Nephron progenitor cell (in vitro differentiated cells): ENCODE results near the gene TBCD.

Experiments used
- DNase-seq: peaks from one replicate; pipeline ENCODE4 v3.0.0; 2021
- H3K27ac Mint-ChIP-seq: 2 replicates; pipeline ENCODE4 v1.8.0; 2021; ENCODE audit warnings: mild to moderate bottlenecking, moderate library complexity, mixed read lengths
- H3K27me3 Mint-ChIP-seq: 2 replicates; pipeline ENCODE4 v1.8.0; 2021; ENCODE audit warnings: mild to moderate bottlenecking, low read depth, mixed read lengths; ENCODE audit not compliant: poor library complexity
- H3K36me3 Mint-ChIP-seq: 2 replicates; pipeline ENCODE4 v1.8.0; 2021; ENCODE audit warnings: low read depth, mixed read lengths
- H3K4me1 Mint-ChIP-seq: 2 replicates; pipeline ENCODE4 v1.8.0; 2021; ENCODE audit warnings: mixed read lengths
- H3K4me3 Mint-ChIP-seq: 2 replicates; pipeline ENCODE4 v1.8.0; 2021; ENCODE audit warnings: mild to moderate bottlenecking, moderate library complexity, mixed read lengths
- H3K9me3 Mint-ChIP-seq: 2 replicates; pipeline ENCODE4 v1.8.0; 2021; ENCODE audit warnings: mild to moderate bottlenecking, moderate library complexity, mixed read lengths
- TF ChIP-seq, protein P1 (sequence below): fragments of 200-600 bp; sonication (generic); IDR thresholded peaks from 2 replicates; pipeline ENCODE4 v1.5.0; 2021; ENCODE audit warnings: antibody characterized with exemption

The TBCD gene

DNA sequence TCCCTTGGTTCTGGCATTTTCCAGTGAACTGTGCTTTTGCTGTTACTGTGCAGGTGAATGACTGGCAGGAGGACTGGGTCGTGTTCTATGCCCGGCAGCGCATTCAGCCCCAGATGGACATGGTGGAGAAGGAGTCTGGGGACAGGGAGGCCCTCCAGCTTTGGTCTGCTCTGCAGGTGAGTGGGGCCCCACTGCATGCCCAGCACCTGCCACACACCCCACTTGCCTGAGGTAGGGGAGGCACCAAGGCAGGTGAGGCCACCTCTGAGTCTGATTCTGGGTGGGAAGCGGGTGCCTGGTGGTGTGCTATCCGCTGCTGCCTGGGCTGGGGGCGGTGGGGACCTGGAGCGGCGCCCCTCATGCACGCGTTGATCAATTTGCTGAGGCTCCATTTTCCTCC lies 25.4 kb upstream of the TBCD start:
- Mint-ChIP-seq H3K9me3 (no peaks in the 10 kb centered on the region), H3K4me1 (peaks cover 10% of the 10 kb centered on the region), H3K4me3 (no peak overlapping the region), H3K36me3 (peaks cover 60% of the 10 kb centered on the region), H3K27me3 (no peaks in the 10 kb centered on the region), H3K27ac (no peak overlapping the region)
- TF ChIP-seq, protein P1, sequence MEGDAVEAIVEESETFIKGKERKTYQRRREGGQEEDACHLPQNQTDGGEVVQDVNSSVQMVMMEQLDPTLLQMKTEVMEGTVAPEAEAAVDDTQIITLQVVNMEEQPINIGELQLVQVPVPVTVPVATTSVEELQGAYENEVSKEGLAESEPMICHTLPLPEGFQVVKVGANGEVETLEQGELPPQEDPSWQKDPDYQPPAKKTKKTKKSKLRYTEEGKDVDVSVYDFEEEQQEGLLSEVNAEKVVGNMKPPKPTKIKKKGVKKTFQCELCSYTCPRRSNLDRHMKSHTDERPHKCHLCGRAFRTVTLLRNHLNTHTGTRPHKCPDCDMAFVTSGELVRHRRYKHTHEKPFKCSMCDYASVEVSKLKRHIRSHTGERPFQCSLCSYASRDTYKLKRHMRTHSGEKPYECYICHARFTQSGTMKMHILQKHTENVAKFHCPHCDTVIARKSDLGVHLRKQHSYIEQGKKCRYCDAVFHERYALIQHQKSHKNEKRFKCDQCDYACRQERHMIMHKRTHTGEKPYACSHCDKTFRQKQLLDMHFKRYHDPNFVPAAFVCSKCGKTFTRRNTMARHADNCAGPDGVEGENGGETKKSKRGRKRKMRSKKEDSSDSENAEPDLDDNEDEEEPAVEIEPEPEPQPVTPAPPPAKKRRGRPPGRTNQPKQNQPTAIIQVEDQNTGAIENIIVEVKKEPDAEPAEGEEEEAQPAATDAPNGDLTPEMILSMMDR = no peak
- no peak for DNase-seq

DNA sequence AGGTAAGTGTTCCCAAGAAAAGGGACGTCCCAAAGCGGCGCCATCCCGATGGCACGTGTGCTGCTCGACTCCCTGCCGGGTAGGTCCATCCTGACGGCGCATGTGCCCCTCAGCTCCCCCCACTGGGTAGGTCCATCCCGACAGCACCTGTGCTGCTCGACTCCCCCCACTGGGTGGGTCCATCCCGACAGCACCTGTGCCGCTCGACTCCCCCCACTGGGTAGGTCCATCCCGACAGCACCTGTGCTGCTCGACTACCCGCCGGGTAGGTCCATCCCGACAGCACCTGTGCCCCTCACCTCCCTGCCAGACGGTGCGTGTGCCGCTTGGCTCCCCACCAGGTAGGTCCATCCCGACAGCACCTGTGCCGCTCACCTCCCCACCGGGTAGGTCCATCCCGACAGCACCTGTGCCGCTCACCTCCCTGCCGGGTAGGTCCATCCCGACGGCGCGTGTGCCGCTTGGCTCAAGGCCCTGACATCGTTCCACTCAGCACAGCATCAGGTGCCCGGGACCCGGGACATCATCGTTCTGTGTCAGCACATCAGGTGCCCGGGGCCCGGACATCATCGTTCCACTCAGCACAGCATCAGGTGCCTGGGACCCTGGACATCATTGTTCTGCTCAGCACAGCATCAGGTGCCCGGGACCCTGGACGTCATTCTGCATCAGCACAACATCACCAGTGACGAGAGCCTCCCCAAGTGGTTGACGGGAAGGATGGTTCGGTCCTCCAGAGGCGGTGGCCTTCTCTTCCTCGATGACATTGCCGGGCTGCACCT lies 22.2 kb upstream of the TBCD start:
- no peak overlapping the region for H3K27ac Mint-ChIP-seq
- TF ChIP-seq, protein P1 = no peak
- peaks cover 13% of the 10 kb centered on the region for H3K27me3 Mint-ChIP-seq
- DNase-seq = no peak
- no peaks in the 10 kb centered on the region for H3K4me1 Mint-ChIP-seq
- no peak overlapping the region for H3K4me3 Mint-ChIP-seq
- H3K36me3 Mint-ChIP-seq = peaks cover 68% of the 10 kb centered on the region
- peaks cover 9% of the 10 kb centered on the region for H3K9me3 Mint-ChIP-seq

DNA sequence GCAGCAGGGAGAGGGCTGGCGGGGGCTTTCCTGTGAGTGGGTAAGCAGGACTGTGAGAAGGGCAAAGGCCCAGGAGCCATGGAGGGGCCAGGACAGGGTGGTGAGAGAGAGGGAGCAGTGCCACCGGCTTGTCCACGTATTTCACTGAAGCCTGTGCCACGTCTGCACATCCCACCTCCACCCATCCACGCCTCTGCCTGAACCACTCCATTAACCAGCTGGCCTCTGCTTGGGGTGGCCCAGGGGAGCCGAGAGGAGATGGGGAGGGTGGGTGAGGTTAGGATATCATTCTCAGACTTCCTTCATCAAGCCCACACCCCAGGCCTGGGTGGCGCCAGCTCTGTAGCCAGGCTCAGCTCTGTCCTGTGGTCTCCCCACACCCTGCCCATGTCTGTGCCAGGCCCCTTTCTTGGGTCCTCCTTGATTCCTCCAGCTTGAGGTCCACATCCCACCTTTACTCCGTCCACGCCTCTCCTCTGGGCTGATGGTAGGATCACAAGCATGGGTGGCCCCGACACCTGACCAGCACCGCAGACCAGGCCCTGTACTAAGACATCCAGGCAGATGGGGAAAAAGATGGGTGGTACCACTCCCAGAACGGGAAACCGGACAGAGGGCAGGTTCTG lies 19.6 kb upstream of the TBCD start:
- TF ChIP-seq, protein P1 = no peak
- peaks cover 17% of the 10 kb centered on the region for H3K27me3 Mint-ChIP-seq
- H3K4me1 Mint-ChIP-seq = peaks cover 6% of the 10 kb centered on the region
- H3K27ac Mint-ChIP-seq = no peak overlapping the region
- DNase-seq = no peak
- H3K9me3 Mint-ChIP-seq = peaks cover 9% of the 10 kb centered on the region
- peaks cover 59% of the 10 kb centered on the region for H3K36me3 Mint-ChIP-seq
- H3K4me3 Mint-ChIP-seq = no peak overlapping the region

DNA sequence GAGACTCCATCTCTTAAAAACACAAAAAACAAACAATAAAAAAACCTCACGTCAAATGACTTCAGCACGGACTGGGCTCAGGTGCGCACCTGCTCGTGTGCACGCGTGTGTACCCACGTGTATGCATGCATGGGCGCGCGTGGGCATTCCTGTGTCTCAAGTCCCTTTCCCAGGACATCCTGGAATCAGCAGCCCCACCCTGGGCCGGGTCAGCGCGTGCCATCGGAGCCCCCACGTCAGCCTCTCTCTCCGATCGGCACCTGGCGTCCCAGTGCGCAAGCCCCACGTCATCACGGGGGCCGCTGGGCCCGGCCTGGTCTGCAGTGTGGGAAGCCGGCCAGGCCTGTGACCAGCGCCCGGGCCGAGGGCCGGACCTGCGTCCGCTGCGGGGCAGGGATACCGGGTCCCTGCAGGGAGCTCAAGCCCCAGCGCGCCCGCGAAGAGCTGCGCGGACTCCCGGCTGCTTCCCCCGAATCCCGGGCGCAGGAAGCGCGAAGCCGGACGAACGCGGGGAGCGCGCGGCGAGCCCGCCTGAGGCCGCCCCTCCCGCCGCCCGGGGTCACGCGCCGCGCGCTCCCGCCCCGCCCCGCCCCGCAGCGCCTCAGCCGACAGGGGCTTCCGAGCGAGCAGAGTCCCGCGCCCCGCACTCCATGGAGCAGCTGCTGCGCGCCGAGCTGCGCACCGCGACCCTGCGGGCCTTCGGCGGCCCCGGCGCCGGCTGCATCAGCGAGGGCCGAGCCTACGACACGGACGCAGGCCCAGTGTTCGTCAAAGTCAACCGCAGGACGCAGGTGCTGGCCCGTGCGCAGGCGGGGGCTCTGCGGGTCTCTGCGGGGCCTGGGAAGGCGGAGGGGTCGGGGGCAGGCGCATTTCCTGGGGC lies 16.6 kb upstream of the TBCD start, which contains the start of gene FN3K:
Gene FN3K, plus strand, starts transcription at position 629 of the 880 bp plus-strand sequence. Its CDS starts 22 bp downstream, at position 651.
- H3K27me3 Mint-ChIP-seq = peaks cover 17% of the 10 kb centered on the region
- DNase-seq = peak; percentile 83

DNA sequence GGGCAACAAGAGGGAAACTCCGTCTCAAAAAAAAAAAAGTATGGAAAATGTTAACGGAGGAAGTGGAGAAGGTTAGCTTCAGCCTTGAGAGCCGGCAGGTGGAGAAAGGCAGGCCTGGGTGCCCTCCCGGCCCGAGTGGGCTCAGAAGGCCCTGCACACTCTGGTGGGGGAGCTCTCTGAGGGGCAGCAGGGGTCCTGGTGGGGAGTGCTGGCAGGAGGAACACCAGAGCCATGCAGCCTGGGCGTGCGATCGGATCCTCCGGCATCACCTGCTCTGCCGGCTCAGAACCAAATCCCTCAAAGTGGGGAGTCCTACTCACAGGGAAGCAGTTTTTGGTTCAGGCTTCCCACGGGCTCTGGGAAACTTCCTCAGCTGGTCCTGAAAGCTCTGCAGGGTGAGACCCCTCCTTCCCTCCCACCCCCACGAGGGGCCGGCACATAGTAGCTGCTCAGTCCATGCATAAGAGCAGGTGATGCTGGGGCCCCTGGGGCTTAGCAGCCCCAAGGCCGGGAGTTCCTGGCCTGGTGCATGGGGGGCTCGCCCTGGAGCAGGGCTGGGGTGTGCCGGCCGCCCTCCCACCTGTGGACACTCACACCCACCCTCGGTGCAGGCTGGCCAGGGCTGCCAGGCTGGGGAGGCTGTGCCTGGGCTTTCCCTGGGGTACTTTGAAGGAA lies 15.2 kb upstream of the TBCD start:
- H3K9me3 Mint-ChIP-seq = peaks cover 38% of the 10 kb centered on the region
- no peak for DNase-seq
- H3K27ac Mint-ChIP-seq = no peak overlapping the region
- TF ChIP-seq, protein P1 = no peak
- peaks cover 62% of the 10 kb centered on the region for H3K36me3 Mint-ChIP-seq
- peak overlapping the region; percentile 74 for H3K4me3 Mint-ChIP-seq
- H3K4me1 Mint-ChIP-seq = peaks cover 6% of the 10 kb centered on the region
- peaks cover 21% of the 10 kb centered on the region for H3K27me3 Mint-ChIP-seq

More for the DNA sequence above, 16.6 kb upstream of the TBCD start, which contains the start of gene FN3K:
- Mint-ChIP-seq H3K4me3 (peak within 1 kb of the TSS; percentile 74), H3K36me3 (peaks cover 58% of the 10 kb centered on the region), H3K9me3 (peaks cover 24% of the 10 kb centered on the region), H3K27ac (no peak within 1 kb of the TSS), H3K4me1 (peaks cover 6% of the 10 kb centered on the region)
- TF ChIP-seq, protein P1 = no peak
